Stimulated activated CD8-positive, alpha-beta memory T cell treated with anti-CD3 and anti-CD28 coated beads, Interleukin-12 subunit alpha, Interleukin-12 subunit beta, amount 100 ng/mL, for 4 hours (primary cell): ENCODE measurements around the gene TEX29.

Source experiments
- DNase-seq: peaks from one replicate; pipeline ENCODE4 v3.0.0-alpha.2; 2020; ENCODE audit warnings: low read depth

Gene TEX29

DNA sequence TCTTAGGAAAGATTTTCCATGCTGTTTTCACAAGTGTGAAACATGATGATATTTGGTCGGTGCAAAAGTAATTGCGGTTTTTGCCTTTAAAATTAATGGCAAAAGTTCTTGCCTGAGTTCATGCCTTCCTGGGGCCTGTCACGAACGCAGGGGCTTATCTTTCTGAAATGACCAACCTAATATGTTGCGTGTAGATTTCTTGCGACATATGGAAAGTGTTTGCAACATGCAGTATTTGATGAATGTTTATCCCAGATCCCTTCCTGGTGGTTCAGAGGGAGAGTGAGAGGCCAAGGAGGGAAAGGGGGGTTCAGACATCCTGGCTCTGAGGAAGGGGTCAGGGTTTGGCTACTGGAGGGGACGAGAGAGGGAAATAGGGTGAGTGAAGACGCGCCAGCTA, 72.0 kb downstream of the TEX29 start:
- no peak for DNase-seq

DNA sequence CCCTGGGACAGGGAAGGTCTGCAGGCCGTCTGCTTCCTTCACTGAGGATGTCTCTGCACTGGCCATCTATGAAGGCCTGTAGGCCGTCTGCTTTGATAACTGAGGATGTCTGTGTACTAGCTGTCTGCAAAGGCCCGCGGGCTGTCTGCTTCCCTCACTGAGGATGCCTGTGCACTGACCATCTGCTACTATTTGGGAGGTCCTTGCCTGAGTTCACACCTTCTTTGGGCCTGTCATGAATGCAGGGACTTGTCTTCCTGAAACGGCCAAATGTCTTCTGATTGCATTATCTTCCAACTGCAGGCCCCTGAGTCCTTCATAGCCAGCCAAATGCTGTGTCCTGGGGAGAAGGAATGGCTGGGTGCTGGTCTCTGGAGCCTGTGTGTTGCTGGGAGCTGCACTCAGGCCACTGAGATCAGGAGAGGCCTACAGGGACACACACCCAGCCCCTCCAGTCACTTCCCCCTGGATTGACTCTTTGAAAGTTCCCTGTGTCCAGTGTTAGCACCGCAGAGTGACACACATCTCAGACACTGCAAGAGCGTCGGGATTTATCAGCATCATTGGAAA, 72.9 kb downstream of the TEX29 start:
- no peak for DNase-seq
